ENCODE measurements around the gene C19orf73. TPM values are rescaled to one million over a fixed set of nuclear protein-coding genes. Genes with fewer than 3 reads are reported as not detected.

The C19orf73 gene
- total and polyA plus RNA-seq, 9 of the 15 experiments (the other 6 are each of a cell fraction or from before 2014, with no cell fraction given), result 0.08 to 7.4 (median 1.4) TPM

DNA sequence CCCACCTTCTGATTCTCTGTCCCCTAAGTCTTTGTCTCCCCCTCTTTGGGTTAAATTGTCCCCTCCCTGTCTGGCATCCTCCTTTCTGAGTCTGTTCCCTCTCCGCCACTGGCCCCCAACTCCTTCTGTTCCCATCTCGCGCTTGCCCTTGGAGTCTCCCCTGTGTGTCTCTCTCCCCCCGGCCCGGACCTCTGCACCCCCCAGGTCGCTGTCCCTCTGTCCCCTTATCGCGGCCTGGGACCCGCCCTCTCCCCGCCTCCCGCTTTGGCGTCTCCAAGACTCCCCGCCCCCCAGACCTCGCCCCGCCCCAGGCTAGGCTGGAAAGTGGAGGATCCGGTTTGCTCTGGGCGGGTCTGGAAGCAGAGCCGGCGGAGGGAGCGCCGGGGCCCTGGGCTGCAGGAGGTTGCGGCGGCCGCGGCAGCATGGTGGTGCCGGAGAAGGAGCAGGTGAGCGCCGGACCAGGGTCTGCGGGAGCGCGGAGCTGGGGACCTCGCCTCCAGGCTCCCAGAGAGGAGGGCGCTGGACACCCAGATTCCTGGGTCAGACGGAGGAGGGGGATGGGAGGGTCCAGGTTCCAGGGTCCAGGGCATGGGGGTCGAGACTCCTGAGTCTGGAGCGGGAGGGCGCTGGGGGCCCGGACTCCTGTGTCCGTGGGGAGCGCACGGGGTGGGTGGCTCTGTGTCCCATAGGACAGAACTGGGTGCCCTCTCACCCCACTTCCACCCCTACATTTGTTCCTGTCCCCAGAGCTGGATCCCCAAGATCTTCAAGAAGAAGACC is 38.7 kb upstream of the C19orf73 start, which contains the start of gene TRPM4 (continued):
- TF ChIP-seq MAFG (tag; conservative IDR thresholded peaks at IDR 0.05) (no peak), TFAM (CRISPR knock-in tag; conservative IDR thresholded peaks at IDR 0.05) (no peak), MBD2 (IDR thresholded peaks at IDR 0.05; ENCODE audit: borderline replicate concordance, low read depth) (peak; percentile 44; the same call in 1 of the 2 replicates), MED1 (CRISPR knock-in tag; IDR thresholded peaks at IDR 0.05; ENCODE audit: borderline replicate concordance) (no peak), ZNF583 (CRISPR knock-in tag; IDR thresholded peaks at IDR 0.05) (0 out of 2 replicates have a peak, but pooled peaks have one; percentile 54), AFF4 (CRISPR knock-in tag; IDR thresholded peaks at IDR 0.05) (no peak), MLLT1 (IDR thresholded peaks at IDR 0.05) (peak; percentile 50 to 73), CAMTA2 (CRISPR knock-in tag; conservative IDR thresholded peaks at IDR 0.05) (no peak), ZNF766 (CRISPR knock-in tag; conservative IDR thresholded peaks at IDR 0.05) (no peak), DIDO1 (tag; IDR thresholded peaks at IDR 0.05; ENCODE audit: low read depth) (no peak), NFIC (IDR thresholded peaks at IDR 0.05) (peak; percentile 40), TCF7 (IDR thresholded peaks at IDR 0.05; ENCODE audit: borderline replicate concordance) (no peak), MECOM (CRISPR knock-in tag; IDR thresholded peaks at IDR 0.05) (no peak), ZNF778 (CRISPR knock-in tag; IDR thresholded peaks at IDR 0.05) (no peak), KLF16 (IDR thresholded peaks at IDR 0.05) (peak; percentile 97), ZNF76 (CRISPR knock-in tag; IDR thresholded peaks at IDR 0.05; ENCODE audit: borderline replicate concordance) (0 out of 2 replicates have a peak, but pooled peaks have one; percentile 26), OTX1 (CRISPR knock-in tag; IDR thresholded peaks at IDR 0.05) (peak; percentile 51; the same call in 1 of the 2 replicates), CXXC5 (CRISPR knock-in tag; IDR thresholded peaks at IDR 0.05) (peak; percentile 53), STAT5A (IDR thresholded peaks at IDR 0.05; ENCODE audit: borderline replicate concordance, low read length) (no peak)
- TF ChIP-seq, protein P1, sequence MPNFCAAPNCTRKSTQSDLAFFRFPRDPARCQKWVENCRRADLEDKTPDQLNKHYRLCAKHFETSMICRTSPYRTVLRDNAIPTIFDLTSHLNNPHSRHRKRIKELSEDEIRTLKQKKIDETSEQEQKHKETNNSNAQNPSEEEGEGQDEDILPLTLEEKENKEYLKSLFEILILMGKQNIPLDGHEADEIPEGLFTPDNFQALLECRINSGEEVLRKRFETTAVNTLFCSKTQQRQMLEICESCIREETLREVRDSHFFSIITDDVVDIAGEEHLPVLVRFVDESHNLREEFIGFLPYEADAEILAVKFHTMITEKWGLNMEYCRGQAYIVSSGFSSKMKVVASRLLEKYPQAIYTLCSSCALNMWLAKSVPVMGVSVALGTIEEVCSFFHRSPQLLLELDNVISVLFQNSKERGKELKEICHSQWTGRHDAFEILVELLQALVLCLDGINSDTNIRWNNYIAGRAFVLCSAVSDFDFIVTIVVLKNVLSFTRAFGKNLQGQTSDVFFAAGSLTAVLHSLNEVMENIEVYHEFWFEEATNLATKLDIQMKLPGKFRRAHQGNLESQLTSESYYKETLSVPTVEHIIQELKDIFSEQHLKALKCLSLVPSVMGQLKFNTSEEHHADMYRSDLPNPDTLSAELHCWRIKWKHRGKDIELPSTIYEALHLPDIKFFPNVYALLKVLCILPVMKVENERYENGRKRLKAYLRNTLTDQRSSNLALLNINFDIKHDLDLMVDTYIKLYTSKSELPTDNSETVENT (CRISPR knock-in tag; IDR thresholded peaks at IDR 0.05), result peak; percentile 82
- TF ChIP-seq, protein P2, sequence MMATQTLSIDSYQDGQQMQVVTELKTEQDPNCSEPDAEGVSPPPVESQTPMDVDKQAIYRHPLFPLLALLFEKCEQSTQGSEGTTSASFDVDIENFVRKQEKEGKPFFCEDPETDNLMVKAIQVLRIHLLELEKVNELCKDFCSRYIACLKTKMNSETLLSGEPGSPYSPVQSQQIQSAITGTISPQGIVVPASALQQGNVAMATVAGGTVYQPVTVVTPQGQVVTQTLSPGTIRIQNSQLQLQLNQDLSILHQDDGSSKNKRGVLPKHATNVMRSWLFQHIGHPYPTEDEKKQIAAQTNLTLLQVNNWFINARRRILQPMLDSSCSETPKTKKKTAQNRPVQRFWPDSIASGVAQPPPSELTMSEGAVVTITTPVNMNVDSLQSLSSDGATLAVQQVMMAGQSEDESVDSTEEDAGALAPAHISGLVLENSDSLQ (IDR thresholded peaks at IDR 0.05), result peak; percentile 67; the same call in 1 of the 2 replicates

Measured in K562 (cell line).